ENCODE data around the gene SLC34A3.

The SLC34A3 gene

GRCh38 chr9:137233143-137233980, 2.7 kb downstream of the SLC34A3 start:
- no peak overlapping the region for H3K9ac ChIP-seq (ENCODE audit: low read length)
- peaks cover 1% of the 10 kb centered on the region for H3K79me1 ChIP-seq (ENCODE audit: low read length)
- no peak overlapping the region for H3K4me3 ChIP-seq (ENCODE audit: low read length)

GRCh38 chr9:137234055-137234697, 3.5 kb downstream of the SLC34A3 start:
- no peak overlapping the region for H2AK5ac ChIP-seq (ENCODE audit: low read length)
- H4K8ac ChIP-seq (ENCODE audit: low read depth, low read length), result no peak overlapping the region
- H4K5ac ChIP-seq (ENCODE audit: low read length), result no peak overlapping the region
- H3K9ac ChIP-seq (ENCODE audit: low read length), result no peak overlapping the region
- H3K4me2 ChIP-seq (ENCODE audit: low read length), result no peak overlapping the region
- no CpG with 5 or more reads among the region's 40 CpGs for WGBS (ENCODE audit: extremely low coverage, insufficient coverage, low lambda C conversion rate)
- no peaks in the 10 kb centered on the region for H3K36me3 ChIP-seq (ENCODE audit: control insufficient read depth, insufficient read depth, low read length)
- H3K4ac ChIP-seq (ENCODE audit: low read depth, low read length), result no peak overlapping the region
- H2BK15ac ChIP-seq (replicated peaks; ENCODE audit: low read depth), result no peak overlapping the region
- no peak overlapping the region for H3K23ac ChIP-seq (ENCODE audit: low read length)
- H3K4me1 ChIP-seq (ENCODE audit: control insufficient read depth, low read depth, low read length), result peaks cover 2% of the 10 kb centered on the region
- peaks cover 6% of the 10 kb centered on the region for H3K79me1 ChIP-seq (ENCODE audit: low read length)
- H2BK5ac ChIP-seq (ENCODE audit: low read length), result no peak overlapping the region
- H3K56ac ChIP-seq (ENCODE audit: low read length), result no peak overlapping the region
- peaks cover 3% of the 10 kb centered on the region for H3K79me2 ChIP-seq (ENCODE audit: control insufficient read depth, insufficient read depth, low read length)
- no peaks in the 10 kb centered on the region for H3K27me3 ChIP-seq (ENCODE audit: insufficient read depth, low read length, poor library complexity)
- DNase-seq, result no peak
- no peak overlapping the region for H3K18ac ChIP-seq (ENCODE audit: low read length)
- no peak overlapping the region for H2BK120ac ChIP-seq (ENCODE audit: low read depth, low read length)
- H3K4me3 ChIP-seq (ENCODE audit: low read length), result no peak overlapping the region
- H3K27ac ChIP-seq (ENCODE audit: low read depth, low read length), result no peak overlapping the region

More at GRCh38 chr9:137233143-137233980, 2.7 kb downstream of the SLC34A3 start:
- H3K36me3 ChIP-seq (ENCODE audit: control insufficient read depth, insufficient read depth, low read length), result no peaks in the 10 kb centered on the region
- no peak overlapping the region for H2AK5ac ChIP-seq (ENCODE audit: low read length)
- no peak overlapping the region for H3K4me2 ChIP-seq (ENCODE audit: low read length)
- H3K18ac ChIP-seq (ENCODE audit: low read length), result no peak overlapping the region
- no peaks in the 10 kb centered on the region for H3K27me3 ChIP-seq (ENCODE audit: insufficient read depth, low read length, poor library complexity)
- no peak overlapping the region for H4K5ac ChIP-seq (ENCODE audit: low read length)
- no peak overlapping the region for H2BK5ac ChIP-seq (ENCODE audit: low read length)
- WGBS (ENCODE audit: extremely low coverage, insufficient coverage, low lambda C conversion rate), result no CpG with 5 or more reads among the region's 40 CpGs
- no peak overlapping the region for H3K27ac ChIP-seq (ENCODE audit: low read depth, low read length)
- H3K4me1 ChIP-seq (ENCODE audit: control insufficient read depth, low read depth, low read length), result peaks cover 2% of the 10 kb centered on the region
- no peak overlapping the region for H4K8ac ChIP-seq (ENCODE audit: low read depth, low read length)
- H2BK120ac ChIP-seq (ENCODE audit: low read depth, low read length), result no peak overlapping the region
- H2BK15ac ChIP-seq (replicated peaks; ENCODE audit: low read depth), result no peak overlapping the region
- no peak overlapping the region for H3K4ac ChIP-seq (ENCODE audit: low read depth, low read length)
- no peaks in the 10 kb centered on the region for H3K79me2 ChIP-seq (ENCODE audit: control insufficient read depth, insufficient read depth, low read length)
- H3K23ac ChIP-seq (ENCODE audit: low read length), result no peak overlapping the region
- H3K56ac ChIP-seq (ENCODE audit: low read length), result no peak overlapping the region
- DNase-seq, result no peak

GRCh38 chr9:137234758-137235423, 4.2 kb downstream of the SLC34A3 start:
- Histone ChIP-seq H3K23ac (ENCODE audit: low read length) (no peak overlapping the region), H2BK15ac (replicated peaks; ENCODE audit: low read depth) (no peak overlapping the region), H3K79me1 (ENCODE audit: low read length) (peaks cover 6% of the 10 kb centered on the region), H3K18ac (ENCODE audit: low read length) (no peak overlapping the region), H3K4me1 (ENCODE audit: control insufficient read depth, low read depth, low read length) (peaks cover 2% of the 10 kb centered on the region), H2AK5ac (ENCODE audit: low read length) (no peak overlapping the region), H3K27me3 (ENCODE audit: insufficient read depth, low read length, poor library complexity) (no peaks in the 10 kb centered on the region), H3K4me3 (ENCODE audit: low read length) (no peak overlapping the region), H3K27ac (ENCODE audit: low read depth, low read length) (no peak overlapping the region), H2BK5ac (ENCODE audit: low read length) (no peak overlapping the region), H3K4ac (ENCODE audit: low read depth, low read length) (no peak overlapping the region), H3K56ac (ENCODE audit: low read length) (no peak overlapping the region), H3K36me3 (ENCODE audit: control insufficient read depth, insufficient read depth, low read length) (no peaks in the 10 kb centered on the region), H3K4me2 (ENCODE audit: low read length) (no peak overlapping the region), H4K5ac (ENCODE audit: low read length) (no peak overlapping the region), H3K9ac (ENCODE audit: low read length) (no peak overlapping the region), H3K79me2 (ENCODE audit: control insufficient read depth, insufficient read depth, low read length) (peaks cover 3% of the 10 kb centered on the region), H4K8ac (ENCODE audit: low read depth, low read length) (no peak overlapping the region), H2BK120ac (ENCODE audit: low read depth, low read length) (no peak overlapping the region)
- WGBS (ENCODE audit: extremely low coverage, insufficient coverage, low lambda C conversion rate), result no CpG with 5 or more reads among the region's 18 CpGs
- DNase-seq, result no peak

GRCh38 chr9:137235424-137236237, 4.9 kb downstream of the SLC34A3 start:
- Histone ChIP-seq H2BK120ac (ENCODE audit: low read depth, low read length) (no peak overlapping the region), H4K5ac (ENCODE audit: low read length) (no peak overlapping the region), H4K8ac (ENCODE audit: low read depth, low read length) (no peak overlapping the region), H2BK15ac (replicated peaks; ENCODE audit: low read depth) (no peak overlapping the region), H3K4ac (ENCODE audit: low read depth, low read length) (no peak overlapping the region), H3K18ac (ENCODE audit: low read length) (no peak overlapping the region), H3K27ac (ENCODE audit: low read depth, low read length) (no peak overlapping the region), H3K36me3 (ENCODE audit: control insufficient read depth, insufficient read depth, low read length) (no peaks in the 10 kb centered on the region), H3K9ac (ENCODE audit: low read length) (no peak overlapping the region), H3K23ac (ENCODE audit: low read length) (no peak overlapping the region), H3K79me2 (ENCODE audit: control insufficient read depth, insufficient read depth, low read length) (peaks cover 3% of the 10 kb centered on the region), H2BK5ac (ENCODE audit: low read length) (no peak overlapping the region), H3K4me3 (ENCODE audit: low read length) (no peak overlapping the region), H2AK5ac (ENCODE audit: low read length) (no peak overlapping the region), H3K79me1 (ENCODE audit: low read length) (peaks cover 6% of the 10 kb centered on the region), H3K4me1 (ENCODE audit: control insufficient read depth, low read depth, low read length) (peaks cover 2% of the 10 kb centered on the region), H3K56ac (ENCODE audit: low read length) (no peak overlapping the region), H3K27me3 (ENCODE audit: insufficient read depth, low read length, poor library complexity) (no peaks in the 10 kb centered on the region), H3K4me2 (ENCODE audit: low read length) (no peak overlapping the region)
- DNase-seq, result no peak
- no CpG with 5 or more reads among the region's 35 CpGs for WGBS (ENCODE audit: extremely low coverage, insufficient coverage, low lambda C conversion rate)

GRCh38 chr9:137236238-137236935, 5.7 kb downstream of the SLC34A3 start:
- DNase-seq, result peak; percentile 83
- Histone ChIP-seq H3K79me1 (ENCODE audit: low read length) (peaks cover 6% of the 10 kb centered on the region), H3K4me1 (ENCODE audit: control insufficient read depth, low read depth, low read length) (peaks cover 2% of the 10 kb centered on the region), H3K4ac (ENCODE audit: low read depth, low read length) (no peak overlapping the region), H4K8ac (ENCODE audit: low read depth, low read length) (no peak overlapping the region), H3K4me2 (ENCODE audit: low read length) (no peak overlapping the region), H3K23ac (ENCODE audit: low read length) (no peak overlapping the region), H3K36me3 (ENCODE audit: control insufficient read depth, insufficient read depth, low read length) (no peaks in the 10 kb centered on the region), H3K56ac (ENCODE audit: low read length) (peak overlapping the region; percentile 56), H3K79me2 (ENCODE audit: control insufficient read depth, insufficient read depth, low read length) (peaks cover 3% of the 10 kb centered on the region), H2AK5ac (ENCODE audit: low read length) (no peak overlapping the region), H4K5ac (ENCODE audit: low read length) (no peak overlapping the region), H2BK5ac (ENCODE audit: low read length) (no peak overlapping the region), H2BK15ac (replicated peaks; ENCODE audit: low read depth) (no peak overlapping the region), H3K9ac (ENCODE audit: low read length) (no peak overlapping the region), H3K4me3 (ENCODE audit: low read length) (no peak overlapping the region), H3K27me3 (ENCODE audit: insufficient read depth, low read length, poor library complexity) (no peaks in the 10 kb centered on the region), H2BK120ac (ENCODE audit: low read depth, low read length) (no peak overlapping the region), H3K18ac (ENCODE audit: low read length) (no peak overlapping the region), H3K27ac (ENCODE audit: low read depth, low read length) (no peak overlapping the region)
- WGBS (ENCODE audit: extremely low coverage, insufficient coverage, low lambda C conversion rate), result no CpG with 5 or more reads among the region's 31 CpGs

Measured in mesendoderm (in vitro differentiated cells).